Skeletal muscle satellite cell (primary cell): ENCODE results near the gene EVI5. TPM values are rescaled to one million over a fixed set of nuclear protein-coding genes. Genes with fewer than 3 reads are reported as not detected.

Source experiments
- H3K27me3 ChIP-seq: 2 replicates; pipeline ENCODE4 v1.7.0; 2013; ENCODE audit warnings: low read length; ENCODE audit not compliant: control insufficient read depth, insufficient read depth
- H3K36me3 ChIP-seq: 2 replicates; pipeline ENCODE4 v1.7.0; 2013; ENCODE audit warnings: mild to moderate bottlenecking, control low read depth, low read length; ENCODE audit not compliant: insufficient read depth
- H3K4me1 ChIP-seq: 2 replicates; pipeline ENCODE4 v1.7.0; 2013; ENCODE audit warnings: low read length; ENCODE audit not compliant: control insufficient read depth, insufficient read depth
- H3K4me2 ChIP-seq: 2 replicates; pipeline ENCODE4 v1.7.0; 2013; ENCODE audit warnings: mild to moderate bottlenecking, low read length
- H3K4me3 ChIP-seq: 2 replicates; pipeline ENCODE4 v1.7.0; 2013; ENCODE audit warnings: low read length
- H3K9ac ChIP-seq: 2 replicates; pipeline ENCODE4 v1.7.0; 2013; ENCODE audit warnings: mild to moderate bottlenecking, low read depth, low read length, moderate library complexity
- H3K9me3 ChIP-seq: replicated peaks from 2 replicates; pipeline ENCODE4 v1.7.0; 2013; ENCODE audit warnings: mild to moderate bottlenecking, control low read depth, low read length
- total RNA-seq: library from RNA; depleted of rRNA; stranded (reverse); fragments of >200 nt; gene quantifications from 2 replicates; pipeline ENCODE4 v1.2.3, GENCODE V29; 2012; rRNA removed

The EVI5 gene
- total RNA-seq: 15.5 and 17.7 TPM in 2 replicates

DNA sequence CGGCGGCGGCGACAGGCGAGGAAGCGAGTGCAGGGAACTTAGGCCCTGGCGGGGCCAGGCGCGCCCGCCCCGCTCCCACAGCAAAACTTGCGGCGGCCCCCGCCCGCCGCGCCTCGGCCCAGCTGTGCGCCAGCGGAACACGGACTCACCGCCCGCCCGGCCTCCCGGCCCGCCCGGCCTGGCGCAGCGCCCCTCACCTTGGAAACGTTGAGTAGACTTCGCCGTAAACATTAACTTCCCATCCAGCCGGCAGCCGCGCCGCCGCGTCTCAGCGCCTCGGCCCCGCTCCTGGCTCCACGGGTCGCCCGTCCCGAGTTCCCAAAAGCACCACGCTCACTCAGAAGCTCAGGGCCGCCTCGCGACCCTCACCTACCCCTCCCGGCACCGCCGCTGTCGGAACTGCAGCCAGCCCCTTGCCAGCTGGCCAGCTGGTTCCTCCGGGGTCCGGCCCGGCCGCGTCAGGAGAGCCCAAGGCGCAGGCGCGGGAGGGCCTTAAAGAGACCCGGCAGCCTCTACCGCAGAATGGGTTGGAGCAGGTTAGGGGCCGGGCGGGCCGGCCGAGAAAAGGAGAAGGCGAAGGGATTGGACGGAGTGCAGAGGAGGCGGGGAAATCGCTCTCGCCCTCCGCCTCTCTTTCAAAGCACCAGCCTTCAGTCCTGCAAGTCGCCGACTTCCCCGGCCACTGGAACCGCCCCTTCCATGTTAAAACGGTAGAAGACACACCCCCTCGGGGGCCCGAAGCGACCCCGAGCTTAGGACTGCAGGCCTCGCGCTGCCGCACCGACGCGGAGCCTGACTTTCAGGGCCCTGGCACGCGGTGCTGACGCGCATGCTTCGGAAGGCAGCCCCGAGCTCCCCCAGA is at the start of gene EVI5:
TSS of gene EVI5 (minus strand) at position 470 of the 862 bp plus-strand sequence. CDS start 48,562 bp downstream, outside the sequence.
- Histone ChIP-seq H3K9me3 (no peaks in the 10 kb centered on the region), H3K27me3 (no peaks in the 10 kb centered on the region), H3K4me1 (peaks cover 14% of the 10 kb centered on the region), H3K36me3 (no peaks in the 10 kb centered on the region), H3K4me3 (peak within 1 kb of the TSS; percentile 97), H3K9ac (peak within 1 kb of the TSS; percentile 97), H3K4me2 (peak within 1 kb of the TSS; percentile 97)

DNA sequence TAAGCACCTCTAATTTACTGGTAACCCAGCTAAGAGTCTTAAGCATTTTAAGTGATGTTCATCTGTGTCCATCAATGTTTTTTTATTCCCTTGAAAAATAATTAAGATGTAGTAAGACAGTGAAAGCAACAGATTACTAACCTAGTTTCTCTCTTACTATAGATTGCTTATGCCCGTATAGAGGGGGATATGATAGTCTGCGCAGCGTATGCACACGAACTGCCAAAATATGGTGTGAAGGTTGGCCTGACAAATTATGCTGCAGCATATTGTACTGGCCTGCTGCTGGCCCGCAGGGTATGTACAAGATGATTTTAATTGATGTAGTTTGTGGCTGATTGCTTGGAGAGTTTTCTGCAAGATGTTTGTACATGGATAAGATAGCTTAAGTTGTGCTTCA is 49.7 kb upstream of the EVI5 start:
- Histone ChIP-seq H3K4me1 (peaks cover 45% of the 10 kb centered on the region), H3K36me3 (peaks cover 74% of the 10 kb centered on the region), H3K9ac (peak overlapping the region; percentile 99), H3K4me3 (peak overlapping the region; percentile 94), H3K27me3 (no peaks in the 10 kb centered on the region), H3K9me3 (no peaks in the 10 kb centered on the region), H3K4me2 (peak overlapping the region; percentile 88)

GRCh38 chr1:92833840-92834239 is 48.9 kb upstream of the EVI5 start:
- H3K27me3 ChIP-seq: no peaks in the 10 kb centered on the region
- no peaks in the 10 kb centered on the region for H3K9me3 ChIP-seq
- H3K36me3 ChIP-seq: peaks cover 67% of the 10 kb centered on the region
- H3K9ac ChIP-seq: peak overlapping the region; percentile 99
- peak overlapping the region; percentile 94 for H3K4me3 ChIP-seq
- peaks cover 45% of the 10 kb centered on the region for H3K4me1 ChIP-seq
- H3K4me2 ChIP-seq: peak overlapping the region; percentile 88

- Histone ChIP-seq H3K4me1 (peaks cover 37% of the 10 kb centered on the region), H3K4me3 (peak overlapping the region; percentile 94), H3K9me3 (no peaks in the 10 kb centered on the region), H3K9ac (peak overlapping the region; percentile 99), H3K36me3 (peaks cover 55% of the 10 kb centered on the region), H3K27me3 (no peaks in the 10 kb centered on the region), H3K4me2 (peak overlapping the region; percentile 88)
These were observed 47.7 kb upstream of the EVI5 start for GRCh38 chr1:92832537-92833114.

DNA sequence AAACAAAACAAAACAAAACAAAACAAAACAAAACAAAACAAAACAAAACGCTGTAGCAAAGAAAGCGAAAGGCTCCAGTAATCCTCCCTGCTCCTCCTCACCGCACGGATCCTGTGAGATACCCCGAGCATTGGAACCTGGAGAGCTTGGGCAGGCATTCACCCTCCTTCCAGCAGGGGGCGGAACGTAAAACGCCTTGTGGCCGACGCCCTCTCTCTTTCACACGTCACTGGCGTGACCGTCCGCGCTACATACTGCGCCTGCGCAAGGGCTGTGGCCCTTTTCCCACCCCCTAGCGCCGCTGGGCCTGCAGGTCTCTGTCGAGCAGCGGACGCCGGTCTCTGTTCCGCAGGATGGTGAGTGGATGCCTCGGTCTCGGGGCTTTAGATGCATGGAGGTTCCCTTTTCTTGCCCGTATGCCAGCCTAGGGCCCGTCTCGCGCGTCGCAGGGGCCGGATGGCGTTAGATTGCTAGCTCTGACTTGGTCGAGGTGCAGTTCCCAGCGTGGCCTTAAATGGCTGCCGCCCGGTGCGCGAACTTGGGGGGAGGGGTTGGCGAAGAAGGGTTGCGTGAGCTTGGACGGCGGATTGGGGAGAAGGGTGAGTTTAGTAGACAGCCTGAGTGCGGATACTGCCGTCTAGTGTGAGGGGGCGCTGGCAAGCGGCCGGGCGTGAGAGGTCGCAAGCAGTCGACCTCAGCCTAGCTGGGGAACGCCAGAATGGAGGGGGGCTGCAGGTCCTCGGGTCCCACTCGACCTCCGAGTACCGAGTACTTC is 47.0 kb upstream of the EVI5 start, which contains the start of gene RPL5:
TSS of gene RPL5 (plus strand) at position 279 of the 775 bp plus-strand sequence. CDS start at position 354, 75 bp downstream.
- peak within 1 kb of the TSS; percentile 88 for H3K4me2 ChIP-seq
- no peaks in the 10 kb centered on the region for H3K9me3 ChIP-seq
- H3K9ac ChIP-seq: peak within 1 kb of the TSS; percentile 99
- H3K27me3 ChIP-seq: no peaks in the 10 kb centered on the region
- peaks cover 48% of the 10 kb centered on the region for H3K36me3 ChIP-seq
- H3K4me3 ChIP-seq: peak within 1 kb of the TSS; percentile 94
- peaks cover 33% of the 10 kb centered on the region for H3K4me1 ChIP-seq

DNA sequence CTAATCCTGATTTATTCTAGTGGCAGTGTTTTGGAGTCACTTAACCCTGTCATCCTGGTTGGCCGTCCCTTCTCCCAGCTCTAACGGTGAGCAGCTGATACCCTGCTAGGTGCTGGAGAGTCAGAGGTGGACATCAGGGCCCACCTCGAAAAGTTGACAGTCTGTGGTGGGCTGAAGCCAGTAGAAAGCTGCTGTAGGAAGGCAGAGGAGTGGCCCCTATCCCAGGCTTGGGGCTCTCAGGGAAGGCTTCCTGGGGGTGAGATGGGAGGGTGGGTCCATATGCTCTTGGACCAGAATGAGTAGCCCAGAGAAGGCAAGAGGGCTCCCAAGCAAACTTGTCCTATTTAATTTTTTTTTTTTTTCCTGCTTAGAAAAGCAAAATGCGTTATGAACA is 46.5 kb upstream of the EVI5 start:
- peaks cover 42% of the 10 kb centered on the region for H3K36me3 ChIP-seq
- H3K4me2 ChIP-seq: peak overlapping the region; percentile 68
- peak overlapping the region; percentile 26 for H3K9ac ChIP-seq
- H3K4me3 ChIP-seq: peak overlapping the region; percentile 94
- H3K4me1 ChIP-seq: peaks cover 28% of the 10 kb centered on the region
- H3K27me3 ChIP-seq: no peaks in the 10 kb centered on the region
- no peaks in the 10 kb centered on the region for H3K9me3 ChIP-seq

- H3K36me3 ChIP-seq: no peaks in the 10 kb centered on the region
- H3K4me3 ChIP-seq: no peak overlapping the region
- H3K9me3 ChIP-seq: no peaks in the 10 kb centered on the region
- no peak overlapping the region for H3K9ac ChIP-seq
- no peak overlapping the region for H3K4me2 ChIP-seq
- H3K27me3 ChIP-seq: no peaks in the 10 kb centered on the region
- H3K4me1 ChIP-seq: peaks cover 4% of the 10 kb centered on the region
These were observed 41.9 kb upstream of the EVI5 start for GRCh38 chr1:92826792-92827191.

GRCh38 chr1:92822879-92823278 is 38.0 kb upstream of the EVI5 start:
- H3K9me3 ChIP-seq: no peaks in the 10 kb centered on the region
- H3K4me1 ChIP-seq: no peaks in the 10 kb centered on the region
- H3K36me3 ChIP-seq: no peaks in the 10 kb centered on the region
- H3K27me3 ChIP-seq: no peaks in the 10 kb centered on the region
- no peak overlapping the region for H3K4me3 ChIP-seq
- no peak overlapping the region for H3K4me2 ChIP-seq
- H3K9ac ChIP-seq: no peak overlapping the region

DNA sequence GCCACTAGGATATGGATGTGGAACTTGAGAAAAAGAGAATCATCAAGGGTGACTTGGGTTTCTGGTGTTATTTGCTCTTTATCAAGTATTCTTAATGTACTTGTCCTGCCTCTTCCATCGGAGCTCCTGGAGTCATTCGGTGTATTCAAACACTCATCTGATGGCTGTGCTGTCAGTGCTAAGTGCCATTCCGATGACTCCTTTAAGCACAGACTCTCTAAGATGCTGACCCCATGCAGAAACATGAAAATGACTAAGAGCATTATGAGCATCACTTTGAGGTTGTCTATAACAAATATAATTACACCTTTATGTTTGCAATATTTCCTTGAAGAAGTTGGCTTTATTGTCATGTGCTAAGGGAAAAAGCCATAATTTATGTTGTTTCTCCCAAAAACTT is 35.6 kb upstream of the EVI5 start:
- Histone ChIP-seq H3K4me1 (no peaks in the 10 kb centered on the region), H3K36me3 (no peaks in the 10 kb centered on the region), H3K9ac (no peak overlapping the region), H3K9me3 (no peaks in the 10 kb centered on the region), H3K4me3 (no peak overlapping the region), H3K27me3 (no peaks in the 10 kb centered on the region), H3K4me2 (no peak overlapping the region)

DNA sequence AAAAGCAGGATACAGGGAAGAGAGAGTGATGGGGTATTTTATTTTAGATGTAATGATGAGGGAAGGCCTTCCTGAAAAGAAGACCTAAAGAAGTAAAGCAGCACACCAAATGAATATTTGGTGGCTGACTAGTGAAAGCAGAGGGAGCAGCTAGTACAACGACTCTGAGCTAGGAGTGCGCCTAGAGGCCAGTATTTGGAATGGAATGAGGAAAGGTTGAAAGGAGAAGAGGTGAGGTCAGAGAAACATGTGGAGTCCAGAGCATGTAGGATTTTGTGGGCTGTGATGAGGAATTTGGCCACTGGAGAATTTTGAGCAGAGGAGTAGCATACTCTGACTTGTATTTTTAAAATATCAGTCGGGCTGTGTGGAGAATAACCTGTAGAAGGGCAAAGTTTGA is 35.1 kb upstream of the EVI5 start:
- no peaks in the 10 kb centered on the region for H3K4me1 ChIP-seq
- H3K4me3 ChIP-seq: no peak overlapping the region
- no peak overlapping the region for H3K9ac ChIP-seq
- H3K4me2 ChIP-seq: no peak overlapping the region
- H3K9me3 ChIP-seq: no peaks in the 10 kb centered on the region
- no peaks in the 10 kb centered on the region for H3K36me3 ChIP-seq
- H3K27me3 ChIP-seq: no peaks in the 10 kb centered on the region
